Osteocyte (in vitro differentiated cells): Measurements from ENCODE around the gene LMNA. TPM values are rescaled to one million over a fixed set of nuclear protein-coding genes. Genes with fewer than 3 reads are reported as not detected.
"Not testable (repeated sequence)": the region's sequence is repeated elsewhere in the genome, so short reads cannot be mapped to it uniquely, and the experiment has no call there.

Experiments used
- DNase-seq: peaks from one replicate; pipeline ENCODE4 v3.0.0; 2021; ENCODE audit warnings: mixed read lengths; ENCODE audit not compliant: unreplicated experiment; ENCODE audit errors: extremely low spot score
- H3K27ac Mint-ChIP-seq: one replicate; pipeline ENCODE4 v1.8.0; 2021; ENCODE audit warnings: mild to moderate bottlenecking, mixed read lengths; ENCODE audit not compliant: unreplicated experiment
- H3K27me3 Mint-ChIP-seq: one replicate; pipeline ENCODE4 v1.8.0; 2021; ENCODE audit warnings: mixed read lengths; ENCODE audit not compliant: unreplicated experiment
- H3K36me3 Mint-ChIP-seq: one replicate; pipeline ENCODE4 v1.8.0; 2021; ENCODE audit warnings: mixed read lengths; ENCODE audit not compliant: unreplicated experiment
- H3K4me1 Mint-ChIP-seq: one replicate; pipeline ENCODE4 v1.8.0; 2021; ENCODE audit warnings: mixed read lengths; ENCODE audit not compliant: unreplicated experiment
- H3K4me3 Mint-ChIP-seq: one replicate; pipeline ENCODE4 v1.8.0; 2021; ENCODE audit warnings: mild to moderate bottlenecking, moderate library complexity, mixed read lengths; ENCODE audit not compliant: unreplicated experiment
- H3K9me3 Mint-ChIP-seq: one replicate; pipeline ENCODE4 v1.8.0; 2021; ENCODE audit warnings: mixed read lengths; ENCODE audit not compliant: unreplicated experiment
- CTCF ChIP-seq: fragments of 200-600 bp; sonication (generic); IDR thresholded peaks from 2 replicates; pipeline ENCODE4 v1.5.0; 2021; ENCODE audit warnings: antibody characterized with exemption, mild to moderate bottlenecking, moderate library complexity
- total RNA-seq: library from RNA; stranded (reverse); gene quantifications from 2 replicates; pipeline ENCODE4 v1.2.1, GENCODE V29; 2021

LMNA gene
- total RNA-seq, 1 donor from 2014 or later = 792 TPM

- Mint-ChIP-seq H3K4me3 (peak overlapping the region; percentile 92), H3K27ac (peak overlapping the region; percentile 99), H3K4me1 (peaks cover 71% of the 10 kb centered on the region), H3K36me3 (peaks cover 10% of the 10 kb centered on the region), H3K27me3 (no peaks in the 10 kb centered on the region), H3K9me3 (no peaks in the 10 kb centered on the region)
- DNase-seq = no peak
- TF ChIP-seq CTCF = no peak
Measured at GRCh38 chr1:156118177-156118868, 3.8 kb downstream of the LMNA start.

GRCh38 chr1:156119503-156120209 lies 5.1 kb downstream of the LMNA start:
- H3K27me3 Mint-ChIP-seq = no peaks in the 10 kb centered on the region
- no peaks in the 10 kb centered on the region for H3K9me3 Mint-ChIP-seq
- DNase-seq = no peak
- H3K4me3 Mint-ChIP-seq = peak overlapping the region; percentile 92
- peaks cover 74% of the 10 kb centered on the region for H3K4me1 Mint-ChIP-seq
- TF ChIP-seq CTCF = no peak
- peaks cover 10% of the 10 kb centered on the region for H3K36me3 Mint-ChIP-seq
- H3K27ac Mint-ChIP-seq = peak overlapping the region; percentile 99

- Mint-ChIP-seq H3K27ac (peak overlapping the region; percentile 99), H3K27me3 (no peaks in the 10 kb centered on the region), H3K4me3 (peak overlapping the region; percentile 92), H3K36me3 (peaks cover 15% of the 10 kb centered on the region), H3K4me1 (peaks cover 80% of the 10 kb centered on the region), H3K9me3 (no peaks in the 10 kb centered on the region)
- no peak for TF ChIP-seq CTCF
- no peak for DNase-seq
Measured at GRCh38 chr1:156120318-156120717, 5.8 kb downstream of the LMNA start.

GRCh38 chr1:156121005-156121404 lies 6.5 kb downstream of the LMNA start:
- not testable (repeated sequence) for H3K9me3 Mint-ChIP-seq, H3K27me3 Mint-ChIP-seq, DNase-seq
- Mint-ChIP-seq H3K4me1 (peaks cover 85% of the 10 kb centered on the region), H3K27ac (peak overlapping the region; percentile 99), H3K36me3 (peaks cover 15% of the 10 kb centered on the region), H3K4me3 (peak overlapping the region; percentile 61)

- no peak for DNase-seq
- no peak for TF ChIP-seq CTCF
- Mint-ChIP-seq H3K36me3 (peaks cover 12% of the 10 kb centered on the region), H3K27ac (peak overlapping the region; percentile 99), H3K4me1 (peaks cover 89% of the 10 kb centered on the region), H3K4me3 (peak overlapping the region; percentile 61), H3K9me3 (no peaks in the 10 kb centered on the region), H3K27me3 (no peaks in the 10 kb centered on the region)
Measured at GRCh38 chr1:156121457-156121856, 6.9 kb downstream of the LMNA start.
